DMS114 treated with DMSO at 0.1 percent for 48 hours (cell line): ENCODE results near the gene CTNNB1.
"Not testable (repeated sequence)": the region's sequence is repeated elsewhere in the genome, so short reads cannot be mapped to it uniquely, and the experiment has no call there.

Experiments used
- DNase-seq: peaks from one replicate; lab custom pipeline; 2025; ENCODE audit not compliant: unreplicated experiment; lab: John Stamatoyannopoulos, UW

CTNNB1 gene

DNA sequence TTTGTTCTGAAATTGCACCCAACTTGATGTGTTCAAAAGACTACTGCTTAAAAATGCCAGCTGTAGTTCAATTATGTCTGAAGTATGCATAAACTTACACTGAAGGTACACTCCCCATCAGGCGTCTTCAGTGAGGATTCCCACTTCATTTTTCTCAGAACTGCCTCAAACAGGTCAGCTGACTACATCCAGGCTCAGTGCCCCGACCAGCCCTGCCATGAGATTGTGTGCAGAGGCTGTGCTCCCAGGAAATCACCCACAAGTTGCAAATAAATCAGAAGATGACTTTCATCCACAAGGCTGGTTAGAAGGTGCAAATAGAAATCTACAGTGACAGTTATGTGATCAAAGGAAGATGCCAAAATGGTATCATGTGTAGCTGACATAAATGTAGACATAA is 51.5 kb downstream of the CTNNB1 start:
- no peak for DNase-seq

DNA sequence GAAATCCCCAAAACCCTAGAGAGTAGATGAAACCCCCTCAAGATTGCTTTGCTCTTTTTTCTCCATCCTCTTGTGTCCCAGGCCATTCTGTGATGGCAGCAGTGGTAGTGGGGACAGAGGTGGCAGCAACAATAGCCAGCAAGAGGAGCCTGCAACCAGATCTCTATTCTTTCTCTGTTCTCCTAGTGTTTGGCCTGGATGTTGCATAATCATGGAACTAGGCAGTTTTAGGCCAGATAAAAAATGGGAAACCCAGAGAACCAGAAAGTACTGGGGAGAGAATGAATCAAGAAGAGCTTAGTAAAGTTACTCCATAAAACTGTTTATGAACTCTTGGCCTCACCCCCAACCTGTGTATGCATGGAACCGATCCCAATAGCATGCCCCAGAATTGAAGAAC is 52.3 kb downstream of the CTNNB1 start:
- DNase-seq = no peak

DNA sequence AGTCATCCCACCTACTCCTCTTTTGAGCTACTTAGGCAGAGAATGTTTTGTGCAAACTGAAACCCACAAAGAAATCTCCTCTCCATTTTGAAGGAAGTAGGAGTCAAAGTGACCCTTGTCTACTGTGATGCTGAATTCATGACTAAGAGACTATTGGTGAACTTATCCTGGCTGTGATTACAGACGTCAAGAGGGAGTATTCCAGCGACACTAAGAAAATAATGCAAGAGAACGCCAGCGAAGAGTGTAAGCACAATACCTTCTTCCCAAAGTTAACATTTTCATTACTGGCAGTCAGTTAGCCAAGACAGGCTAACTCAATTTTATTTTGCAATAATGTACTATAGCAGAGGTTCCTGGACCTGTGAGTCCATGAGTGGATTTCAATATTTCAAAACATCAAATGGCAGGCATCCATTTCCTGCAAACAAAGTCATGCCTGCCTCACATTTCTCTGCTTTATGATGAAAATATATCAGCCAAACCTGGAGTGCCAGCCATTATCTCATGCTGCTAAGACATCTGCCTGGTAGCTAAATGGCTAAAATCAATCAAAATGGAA is 59.0 kb downstream of the CTNNB1 start:
- no peak for DNase-seq

DNA sequence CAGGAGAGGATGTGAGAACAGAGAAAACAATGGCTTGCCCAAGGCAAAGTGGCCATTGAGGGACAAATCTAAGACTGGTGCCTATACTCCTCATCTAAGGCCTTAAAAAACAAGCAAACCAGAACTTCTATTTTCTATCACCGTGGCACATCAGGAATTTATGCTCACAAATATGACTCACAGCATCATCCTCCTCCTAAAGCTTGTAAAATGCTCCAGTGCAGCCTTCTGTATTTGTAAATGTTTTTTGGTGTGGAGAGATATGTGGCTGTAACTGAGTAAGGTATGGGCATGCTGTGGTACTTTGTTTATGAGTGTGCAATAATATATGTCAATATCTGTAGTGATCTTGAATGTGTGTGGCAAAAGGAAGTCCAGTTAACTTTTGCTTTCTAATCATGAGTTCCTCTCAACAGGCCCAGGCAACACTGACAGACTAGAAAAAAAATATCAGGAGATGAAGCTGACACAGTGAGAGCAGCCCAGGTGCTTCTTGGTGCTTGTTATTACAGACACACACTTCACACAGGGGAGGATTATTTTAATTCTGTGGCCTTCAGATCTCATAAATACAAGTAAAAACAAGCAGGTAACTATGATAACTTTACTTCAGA is 60.3 kb downstream of the CTNNB1 start:
- DNase-seq = no peak

DNA sequence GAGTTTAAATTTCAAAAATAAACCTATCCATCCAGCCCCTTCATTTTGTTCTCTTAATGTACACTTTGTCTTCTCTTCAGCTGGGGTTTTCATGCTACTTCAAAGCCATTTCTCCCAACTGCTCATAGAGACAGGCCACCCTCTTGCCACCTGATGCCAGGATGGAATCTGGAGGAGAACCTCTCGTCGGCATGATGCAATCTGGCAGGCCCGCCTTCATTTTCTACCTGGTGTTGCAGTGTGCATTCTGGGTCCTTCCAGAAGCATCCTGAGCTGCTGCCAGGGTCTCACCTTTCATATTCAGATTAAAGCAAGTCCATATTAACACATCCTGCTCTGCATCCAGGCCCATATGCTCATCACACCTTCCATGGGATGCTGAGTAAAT is 60.8 kb downstream of the CTNNB1 start:
- DNase-seq = no peak

DNA sequence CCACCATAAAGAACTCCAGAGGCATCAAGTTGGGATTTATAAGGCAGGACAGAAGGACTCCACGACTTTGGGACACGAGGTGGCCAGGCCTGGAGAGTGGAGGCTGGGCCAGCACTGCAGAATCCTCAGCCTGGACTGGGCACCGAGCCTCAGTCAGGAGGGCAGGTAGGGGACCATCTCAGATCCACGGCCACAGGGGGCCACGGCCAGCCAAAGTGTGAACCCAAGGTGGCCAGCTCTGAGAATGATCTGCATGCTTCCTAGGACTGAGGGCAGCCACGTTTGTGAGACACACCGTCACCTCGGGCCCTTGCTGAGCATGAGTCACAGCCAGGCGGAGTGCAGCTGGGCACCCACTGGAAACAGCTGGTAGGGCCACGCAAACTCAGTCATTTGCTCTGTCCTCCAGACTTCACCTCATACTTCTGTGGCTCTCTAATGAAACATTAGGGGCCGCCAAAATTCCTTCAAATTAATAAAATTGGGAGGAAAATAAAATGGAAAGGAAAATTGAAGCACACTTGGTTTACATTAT is 65.8 kb downstream of the CTNNB1 start:
- DNase-seq = no peak

DNA sequence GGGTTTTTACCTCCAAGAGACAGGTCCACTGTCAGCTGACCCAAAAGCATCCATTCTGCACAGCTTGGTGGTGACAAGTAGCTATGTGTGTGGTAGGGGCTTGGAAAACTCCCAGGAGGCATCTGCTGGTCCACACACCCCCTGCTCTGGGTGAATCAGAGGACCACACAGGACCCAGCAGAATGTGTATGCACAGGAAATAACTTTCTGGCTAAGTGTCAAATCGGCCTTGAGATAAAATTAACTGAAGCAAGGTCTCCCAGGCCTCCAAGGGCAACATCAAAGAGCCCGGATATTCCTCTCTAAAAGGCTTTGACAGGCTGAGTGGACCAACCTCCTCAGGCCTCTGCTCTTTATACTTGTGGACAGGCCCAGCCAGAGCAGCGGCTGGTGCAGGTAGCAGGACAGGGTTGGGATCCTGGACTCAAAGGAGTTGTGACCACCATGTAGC is 66.5 kb downstream of the CTNNB1 start:
- no peak for DNase-seq

DNA sequence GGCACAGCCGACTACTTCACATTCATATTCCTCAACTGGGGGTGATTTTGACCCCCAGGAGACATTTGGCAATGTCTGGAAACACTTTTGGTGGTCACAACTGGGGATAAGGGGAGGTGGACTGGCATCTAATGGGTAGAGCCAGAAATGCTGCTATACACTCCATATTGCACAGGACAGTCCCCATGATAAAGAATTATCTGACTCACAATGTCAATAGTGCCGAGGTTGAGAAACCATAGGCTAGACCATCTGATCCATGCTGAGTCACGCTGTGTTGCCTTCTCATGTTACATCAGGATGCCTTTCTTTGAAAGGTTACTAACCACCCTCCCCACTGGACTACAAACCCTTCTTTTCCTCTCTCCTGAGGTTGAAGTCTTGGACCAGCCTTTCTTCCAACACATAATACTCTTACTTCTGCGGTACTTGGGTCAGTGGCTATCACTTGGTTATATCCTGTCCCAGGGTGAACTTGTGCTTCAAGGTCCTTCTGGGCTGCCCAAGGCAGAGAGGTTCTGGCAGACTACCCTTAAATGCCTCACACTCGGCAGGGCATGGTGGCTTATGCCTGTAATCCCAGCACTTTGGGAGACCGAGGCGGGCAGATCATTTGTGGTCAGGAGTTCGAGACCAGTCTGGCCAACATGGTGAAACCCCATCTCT is 68.8 kb downstream of the CTNNB1 start:
- DNase-seq = no peak

DNA sequence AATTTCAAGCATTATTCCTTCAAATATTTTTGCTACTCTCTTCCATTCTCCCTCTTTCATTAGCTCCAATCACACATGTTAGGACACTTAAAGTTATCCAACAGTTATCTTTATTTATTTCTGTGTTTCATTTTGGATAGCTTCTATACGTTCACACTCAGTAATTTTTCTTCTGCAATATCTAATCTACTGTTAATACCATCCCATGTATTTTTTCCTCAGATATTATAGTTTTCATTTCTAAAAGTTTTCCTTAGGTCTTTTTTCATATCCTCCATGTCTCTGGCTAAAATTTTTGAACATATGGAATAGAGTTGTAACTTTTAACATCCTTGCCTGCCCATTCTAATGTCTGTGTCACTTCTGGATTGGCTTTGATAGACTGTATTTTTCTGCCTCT is 73.4 kb downstream of the CTNNB1 start:
- no peak for DNase-seq

DNA sequence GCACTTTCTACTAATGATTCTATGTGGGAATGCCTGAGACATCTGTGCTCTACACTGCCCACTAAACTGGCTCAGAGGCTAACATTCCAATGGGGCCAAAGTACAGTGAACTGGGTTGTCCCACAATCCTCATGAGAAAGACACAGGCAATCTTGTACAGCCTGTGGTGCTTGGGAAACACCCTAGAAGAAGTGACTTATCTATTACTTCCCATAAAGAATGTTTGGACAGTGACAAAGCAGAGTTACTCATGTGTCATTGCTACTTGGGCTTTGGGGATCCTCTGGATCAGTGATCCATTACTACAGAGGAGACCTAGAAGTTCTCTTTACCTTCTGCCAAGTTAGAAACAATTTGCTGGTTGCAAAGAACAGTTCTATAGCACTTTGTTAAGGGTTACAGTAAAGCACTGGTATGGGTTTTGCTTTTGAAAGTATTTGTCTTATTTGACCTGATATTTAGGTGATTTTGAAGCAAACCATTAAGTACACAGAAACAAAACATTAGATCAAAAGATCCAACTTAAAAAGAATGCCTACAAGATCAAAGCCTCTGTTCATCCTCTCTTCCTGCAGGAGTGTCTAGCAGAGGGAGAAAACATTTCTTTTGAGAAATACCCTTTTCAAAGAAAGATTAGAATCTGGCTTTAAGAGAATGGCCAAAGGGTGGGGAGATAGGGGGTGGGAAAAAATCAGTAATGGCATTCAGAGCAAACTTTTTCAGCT is 75.8 kb downstream of the CTNNB1 start:
- no peak for DNase-seq

DNA sequence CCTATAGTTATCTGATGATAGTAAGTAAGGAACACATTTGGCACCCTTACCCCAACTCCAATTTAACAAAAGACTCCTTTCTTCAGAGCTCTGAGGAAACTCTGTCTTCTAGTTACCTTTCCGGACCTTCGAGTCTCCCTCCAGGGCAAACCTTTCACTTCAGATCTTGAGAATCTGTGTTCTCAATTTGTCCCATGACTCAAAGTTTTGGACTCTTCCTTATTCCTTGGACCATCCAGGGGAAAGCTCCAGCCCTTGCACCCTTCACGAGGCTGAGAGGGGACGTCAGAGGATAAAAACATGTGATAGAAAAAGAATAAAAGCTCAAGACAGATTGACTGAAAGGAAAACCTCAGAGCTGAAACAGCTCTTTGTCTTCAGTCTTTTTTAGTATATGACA is 76.9 kb downstream of the CTNNB1 start:
- DNase-seq = no peak

DNA sequence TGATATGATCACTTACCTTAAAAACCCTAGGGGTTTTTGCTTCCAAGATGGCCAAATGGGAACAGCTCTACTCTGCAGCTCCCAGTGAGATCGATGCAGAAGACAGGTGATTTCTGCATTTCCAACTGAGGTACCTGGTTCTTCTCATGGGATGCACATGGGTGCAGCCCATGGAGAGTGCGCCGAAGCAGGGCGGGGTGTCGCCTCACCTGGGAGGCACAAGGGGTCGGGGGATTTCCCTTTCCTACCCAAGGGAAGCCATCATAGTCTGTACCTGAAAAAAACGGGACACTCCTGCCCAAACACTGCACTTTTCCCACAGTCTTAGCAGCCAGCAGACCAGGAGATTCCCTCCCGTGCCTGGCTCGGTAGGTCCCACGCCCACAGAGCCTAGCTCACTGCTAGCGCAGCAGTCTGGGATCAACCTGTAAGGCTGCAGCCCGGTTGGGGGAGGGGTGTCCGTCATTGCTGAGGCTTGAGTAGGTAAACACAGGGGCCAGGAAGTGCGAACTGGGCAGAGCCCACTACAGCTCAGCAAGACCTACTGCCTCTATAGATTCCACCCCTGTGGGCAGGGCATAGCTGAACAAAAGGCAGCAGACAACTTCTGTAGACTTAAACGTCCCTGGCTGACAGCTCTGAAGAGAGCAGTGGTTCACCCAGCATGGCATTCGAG is 78.6 kb downstream of the CTNNB1 start:
- no peak for DNase-seq

DNA sequence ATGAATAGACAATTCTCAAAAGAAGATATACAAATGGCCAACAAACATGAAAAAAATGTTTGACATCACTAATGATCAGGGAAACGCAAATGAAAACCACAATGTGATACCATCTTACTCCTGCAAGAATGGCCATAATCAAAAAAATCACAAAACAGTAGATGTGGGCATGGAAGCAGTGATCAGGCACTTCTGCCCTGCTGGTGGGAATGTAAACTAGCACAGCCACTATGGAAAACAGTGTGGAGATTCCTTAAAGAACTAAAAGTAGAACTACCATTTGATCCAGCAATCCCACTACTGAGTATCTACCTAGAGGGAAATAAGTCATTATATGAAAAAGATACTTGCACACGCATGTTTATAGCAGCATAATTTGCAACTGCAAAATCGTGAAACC is 85.6 kb downstream of the CTNNB1 start:
- not testable (repeated sequence) for DNase-seq

DNA sequence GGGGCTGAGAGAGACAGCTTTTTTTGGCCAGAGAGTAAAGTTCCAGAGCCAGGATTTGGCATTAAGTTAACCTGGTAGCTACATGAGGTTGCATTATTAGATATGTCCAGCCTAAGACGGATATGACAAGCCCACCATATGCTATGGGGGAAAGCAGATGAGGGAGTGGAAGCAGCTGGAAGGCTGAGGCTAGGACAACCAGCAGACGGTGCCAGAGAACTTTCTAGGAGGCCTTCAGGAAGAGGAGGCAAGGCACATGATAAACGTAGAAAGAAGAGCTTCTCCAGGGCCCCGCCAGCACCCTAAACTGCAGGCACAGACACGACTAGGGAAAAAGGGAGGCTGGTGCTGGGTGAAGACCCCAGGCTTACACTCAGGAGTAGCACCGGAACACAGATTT is 87.0 kb downstream of the CTNNB1 start:
- DNase-seq = no peak

DNA sequence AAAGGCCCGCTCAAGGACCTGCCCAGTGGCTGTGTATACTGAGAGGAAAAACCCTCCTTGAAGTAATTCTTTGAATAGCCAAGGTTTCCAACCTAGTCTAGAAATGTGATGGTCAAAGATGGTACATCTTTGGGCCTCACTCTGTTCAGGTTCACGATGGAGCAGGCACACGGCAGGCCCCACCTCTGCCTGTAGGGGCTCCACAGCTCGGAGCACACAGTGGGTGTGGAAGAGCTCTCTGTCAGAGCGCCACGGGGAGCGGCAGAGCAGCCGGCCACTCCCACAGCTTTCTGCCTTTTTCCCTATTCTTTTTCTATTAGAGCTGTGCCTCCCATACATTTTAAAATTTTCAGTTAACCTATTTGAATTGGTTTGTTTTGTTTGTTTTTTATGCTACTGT is 89.5 kb downstream of the CTNNB1 start:
- no peak for DNase-seq
